Heart left ventricle (tissue), 13 donors: Measurements from ENCODE around the gene BIVM.

ENCODE experiments used
- CTCF ChIP-seq, 12 donors: fragments of 200-600 bp; sonication (generic) in 4 of 12; IDR thresholded peaks; one replicate each; pipeline versions ENCODE4 v1.5.0 to v1.8.0; 2018 to 2022; ENCODE audit warnings: antibody characterized with exemption in 12 of 12, mild to moderate bottlenecking in 5 of 12
- POLR2A ChIP-seq, 2 donors: fragments of 450-650 bp; IDR thresholded peaks; one replicate each; pipeline ENCODE4 v1.6.1; 2017; ENCODE audit warnings: antibody characterized with exemption in 2 of 2, mild to moderate bottlenecking in 2 of 2, moderate library complexity in 2 of 2
- donor health status: ischemic (EF 13 %, LVEDD 7.1; RV severe dilation, severe dysfunction).
- donor health status: DM: no; HTN: yes; CAD: no.
- donor health status: DM: no; HTN: no; CAD: no.
- donor health status: ischemic (EF 25% LVEDD 6.9; RV normal size, moderate dysfunction).
- donor health status: ischemic (EF 25% LVEDD 5.7; RV mildly dilated, moderate dysfunction).
- donor health status: ischemic (EF 35%, LVEDD 5.7; RV mildly dilated, moderate dysfunction).
- donor health status: nonischemic (EF 11% LVEDD 7.7; RV severe dilation, severe dysfunction).
- donor health status: DM: yes; HTN: yes; CAD: no.
- donor health status: PGD.
- donor health status: ischemic (EF 29% LVEDD 5.4; RV normal size, mild dysfunction).
- donor health status: nonischemic (EF 23%, LVEDD 6.1; RV moderate dilation, normal function).

GRCh38 chr13:102856557-102856956 is 57.6 kb downstream of the BIVM start:
- TF ChIP-seq POLR2A (IDR thresholded peaks at IDR 0.05) (no peak), CTCF (IDR thresholded peaks at IDR 0.05) (no peak)
